HG02885 (cell line): Measurements from ENCODE around the gene EVA1C.
"Not testable (repeated sequence)": the region's sequence is repeated elsewhere in the genome, so short reads cannot be mapped to it uniquely, and the experiment has no call there.

Experiments
- ATAC-seq: cut with Tn5 transposase; IDR thresholded peaks from one replicate; pipeline ENCODE4 v1.9.1; 2021; ENCODE audit warnings: mild to moderate bottlenecking; ENCODE audit not compliant: unreplicated experiment, poor library complexity

EVA1C gene

GRCh38 chr21:32412162-32413014 is at the start of gene EVA1C:
EVA1C (plus strand) TSS chr21:32412706; CDS start chr21:32412854, 148 bp downstream.
- no peak for ATAC-seq

DNA sequence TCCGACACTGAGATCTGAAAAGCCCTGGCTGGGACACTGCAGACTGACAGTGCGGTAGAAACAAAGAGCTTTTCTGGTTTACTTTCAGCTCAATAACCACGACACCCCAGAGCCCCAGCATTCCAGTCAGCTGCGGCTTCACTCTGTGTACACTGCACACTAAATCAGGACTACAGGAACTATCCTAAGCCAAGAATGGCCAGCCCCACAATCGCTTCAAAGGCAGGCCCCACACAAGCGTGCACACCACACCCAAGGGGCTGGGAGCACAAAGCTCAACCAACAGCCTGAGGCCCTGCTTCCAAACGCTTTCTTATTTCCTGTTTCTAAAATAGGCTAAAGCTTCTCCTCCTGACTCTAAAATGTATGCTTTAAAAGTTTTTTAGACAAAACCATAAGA is 48.1 kb upstream of the EVA1C start:
- no peak for ATAC-seq

GRCh38 chr21:32364796-32365195 is 47.7 kb upstream of the EVA1C start:
- ATAC-seq: no peak

GRCh38 chr21:32366191-32366590 is 46.3 kb upstream of the EVA1C start:
- ATAC-seq: no peak

- ATAC-seq: no peak
Measured at GRCh38 chr21:32367158-32367557, 45.3 kb upstream of the EVA1C start.

DNA sequence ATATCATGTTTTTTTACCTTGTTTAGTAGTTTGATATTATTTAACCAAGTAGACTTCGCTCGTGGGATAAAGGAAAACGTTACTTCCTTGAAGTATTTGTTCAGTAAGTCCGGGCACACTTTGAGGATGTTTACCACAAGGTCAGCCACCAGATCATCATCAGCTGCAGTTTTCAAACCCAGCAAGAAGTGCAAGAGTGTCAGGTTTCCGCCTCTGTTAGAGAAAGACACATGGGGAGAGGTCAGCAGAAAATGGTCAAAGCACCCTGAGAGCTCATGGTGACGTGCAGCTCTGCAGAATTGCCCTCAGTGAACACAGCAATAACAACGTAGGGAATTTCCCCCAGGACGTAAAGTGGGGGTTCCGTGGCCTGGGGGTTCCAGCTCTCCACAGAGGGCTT is 44.1 kb upstream of the EVA1C start:
- no peak for ATAC-seq

DNA sequence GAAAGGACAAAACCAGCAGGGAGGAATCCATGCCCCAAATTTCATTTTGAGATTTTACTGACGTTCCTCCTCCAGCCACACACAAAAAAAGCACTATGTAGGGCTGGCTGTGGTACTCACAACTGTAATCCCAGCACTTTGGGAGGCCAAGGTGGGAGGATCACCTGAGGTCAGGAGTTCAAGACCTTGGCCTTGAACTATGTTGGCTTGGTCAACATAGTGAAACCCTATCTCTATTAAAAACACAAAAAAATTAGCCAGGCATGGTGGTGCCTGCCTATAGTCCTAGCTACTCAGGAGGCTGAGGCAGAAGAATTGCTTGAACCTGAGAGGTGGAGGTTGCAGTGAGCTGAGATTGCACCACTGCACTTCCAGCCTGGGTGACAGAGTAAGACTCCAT is 43.5 kb upstream of the EVA1C start:
- ATAC-seq: not testable (repeated sequence)

GRCh38 chr21:32370998-32371766 is 41.3 kb upstream of the EVA1C start:
- ATAC-seq: no peak

DNA sequence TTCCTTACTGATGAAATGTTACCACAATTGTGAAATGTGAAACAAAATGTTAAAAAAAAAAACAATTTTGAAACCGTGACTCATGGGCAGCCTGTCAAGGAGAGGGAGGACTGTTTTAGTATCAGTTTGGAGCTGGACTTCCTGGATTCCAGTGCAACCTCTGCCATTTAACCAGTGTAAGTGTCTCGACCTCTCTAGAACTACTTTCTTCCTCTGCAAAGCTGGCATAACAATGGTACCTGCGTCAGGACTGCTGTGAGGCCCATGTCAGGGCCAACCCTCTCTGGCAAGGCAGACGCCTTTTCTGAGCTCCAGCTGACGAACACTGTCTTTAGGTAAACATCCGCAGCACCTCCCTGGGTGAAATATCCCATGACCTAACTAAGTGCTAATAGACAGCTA is 40.6 kb upstream of the EVA1C start:
- no peak for ATAC-seq

DNA sequence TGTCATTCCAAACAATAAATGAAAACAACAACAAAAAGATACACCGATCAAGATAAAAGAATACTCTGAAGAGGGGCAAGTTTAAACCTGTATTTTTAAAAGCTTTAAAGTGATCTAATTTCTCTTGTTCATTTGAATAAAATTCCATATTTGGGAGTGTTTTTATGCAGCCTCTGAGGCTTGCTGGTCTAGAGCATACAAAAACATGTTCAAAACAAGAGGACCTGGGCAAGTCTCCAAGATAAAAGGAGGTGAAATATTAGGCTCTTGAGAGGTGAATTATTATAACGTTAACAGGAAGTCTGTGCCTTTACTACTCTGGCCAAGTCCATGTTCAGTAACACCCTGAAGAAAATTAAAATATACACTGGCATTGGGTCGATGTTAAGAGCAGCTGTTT is 39.8 kb upstream of the EVA1C start:
- no peak for ATAC-seq

GRCh38 chr21:32377506-32377905 is 35.0 kb upstream of the EVA1C start:
- no peak for ATAC-seq

DNA sequence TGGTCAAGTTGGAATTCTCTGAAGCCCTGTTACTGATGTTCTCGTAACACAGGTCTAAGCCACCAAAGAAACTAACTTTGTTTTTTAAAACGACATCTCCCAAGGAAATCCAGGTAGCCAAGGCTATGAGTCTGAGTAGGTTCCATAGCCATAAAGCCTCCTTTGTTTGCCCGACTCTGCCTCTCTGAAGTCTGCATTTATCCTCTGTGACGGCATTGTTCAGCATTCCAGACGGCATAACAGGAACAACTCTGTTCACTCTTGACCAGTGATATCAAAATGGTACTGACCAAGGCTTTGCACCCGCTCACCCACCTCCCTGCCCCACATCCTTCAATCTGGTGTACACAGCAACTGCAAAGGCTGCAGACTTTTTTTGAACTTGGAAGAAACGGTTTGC is 34.5 kb upstream of the EVA1C start:
- ATAC-seq: no peak

DNA sequence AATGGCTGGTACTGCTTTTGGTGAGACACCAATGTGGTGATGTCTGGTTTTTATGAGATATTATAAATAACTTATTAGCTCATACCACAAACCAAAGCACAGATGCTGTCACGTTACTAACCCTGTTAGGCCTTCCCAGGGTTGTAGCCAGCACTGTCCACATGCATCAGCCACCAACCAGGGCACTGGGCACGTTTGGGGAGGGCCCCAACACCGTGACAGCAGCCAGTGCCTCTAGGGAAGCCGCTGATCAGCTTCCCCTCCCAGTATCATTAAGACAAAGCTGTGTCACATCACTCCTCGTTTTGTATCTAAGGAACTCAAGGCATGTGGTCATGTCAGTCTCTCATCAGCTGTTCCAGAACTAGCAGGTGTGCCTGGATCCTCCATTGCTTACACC is 33.5 kb upstream of the EVA1C start:
- no peak for ATAC-seq

DNA sequence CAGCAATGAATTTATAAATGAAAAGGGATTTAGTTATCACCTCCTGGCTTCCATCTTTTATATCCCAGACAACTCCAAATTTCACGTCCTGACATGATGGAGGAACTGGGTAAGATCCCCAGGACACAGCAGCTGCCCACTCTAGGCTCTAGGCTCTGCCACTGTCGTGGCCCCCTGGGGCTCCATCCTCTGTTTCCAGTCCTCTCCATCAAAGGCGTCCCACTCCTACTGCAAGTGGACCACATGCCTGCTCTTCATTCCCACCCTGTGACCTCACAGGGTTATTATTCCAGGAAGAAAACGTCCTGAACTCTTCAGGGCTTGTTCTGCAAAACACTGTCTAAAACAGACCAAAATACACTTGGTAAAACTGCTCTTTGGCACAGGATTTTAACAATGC is 31.6 kb upstream of the EVA1C start:
- no peak for ATAC-seq

DNA sequence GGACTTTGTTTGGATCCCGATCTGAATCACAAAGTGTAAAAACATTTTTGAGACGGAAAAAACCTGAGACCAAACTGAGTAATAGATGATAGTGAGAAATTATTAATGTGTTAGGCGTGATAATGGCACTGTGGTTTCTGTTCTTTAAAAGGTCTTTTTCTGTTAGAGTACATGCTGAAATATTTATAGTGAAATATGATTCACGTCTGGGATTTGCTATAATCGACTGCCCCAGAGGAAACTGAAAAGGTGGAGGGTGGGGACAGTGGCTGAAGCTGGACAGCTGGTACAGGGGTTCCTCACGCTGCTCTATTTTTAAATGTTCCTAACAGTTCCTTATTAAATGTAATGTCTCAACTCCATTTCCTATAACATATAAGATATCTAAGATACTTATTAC is 30.9 kb upstream of the EVA1C start:
- ATAC-seq: no peak

DNA sequence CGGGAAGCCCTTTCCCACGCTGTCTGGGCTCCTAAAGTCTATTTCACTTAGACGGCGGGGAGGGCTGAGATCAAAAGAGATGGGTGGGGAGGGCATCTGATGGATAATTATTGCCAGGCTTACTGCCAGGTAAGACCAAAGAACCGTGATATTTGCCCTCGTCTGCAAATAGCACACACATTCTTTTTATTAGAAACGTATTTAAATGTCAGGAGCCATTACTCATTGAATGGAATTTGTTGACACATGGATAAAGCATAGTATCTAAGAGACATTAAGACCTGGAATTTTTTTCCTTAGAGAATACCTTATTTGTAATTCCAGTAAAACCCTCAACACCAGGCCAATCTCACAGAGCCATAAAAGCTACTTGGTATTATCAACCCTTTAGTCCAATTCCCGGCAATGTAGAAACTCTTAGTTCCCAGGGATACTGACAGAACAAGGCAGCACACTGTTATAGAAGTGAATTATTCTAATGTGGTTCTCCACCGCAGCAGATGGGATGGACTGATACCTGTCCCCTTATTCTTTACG is 30.3 kb upstream of the EVA1C start:
- no peak for ATAC-seq

DNA sequence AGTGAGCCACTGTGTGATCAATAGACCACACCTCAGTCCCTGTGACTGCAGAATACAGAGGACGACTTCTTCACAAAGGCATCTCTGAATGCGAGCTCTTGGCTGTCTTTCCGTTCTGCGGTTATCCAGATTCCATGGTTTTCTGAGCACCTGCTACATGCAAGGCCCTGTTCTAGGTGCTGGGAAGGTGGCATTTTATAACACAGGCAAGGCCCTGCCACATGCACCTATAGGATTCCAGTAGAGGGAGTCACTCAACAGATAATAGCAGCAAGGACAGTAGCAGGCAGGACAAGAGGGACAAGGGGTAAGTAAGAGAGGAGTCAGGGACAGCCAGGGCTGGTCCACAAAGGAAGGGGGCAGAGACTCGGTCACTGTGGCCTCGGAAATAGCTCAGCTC is 28.7 kb upstream of the EVA1C start:
- no peak for ATAC-seq

- ATAC-seq: no peak
Measured at GRCh38 chr21:32386195-32386870, 26.2 kb upstream of the EVA1C start.

DNA sequence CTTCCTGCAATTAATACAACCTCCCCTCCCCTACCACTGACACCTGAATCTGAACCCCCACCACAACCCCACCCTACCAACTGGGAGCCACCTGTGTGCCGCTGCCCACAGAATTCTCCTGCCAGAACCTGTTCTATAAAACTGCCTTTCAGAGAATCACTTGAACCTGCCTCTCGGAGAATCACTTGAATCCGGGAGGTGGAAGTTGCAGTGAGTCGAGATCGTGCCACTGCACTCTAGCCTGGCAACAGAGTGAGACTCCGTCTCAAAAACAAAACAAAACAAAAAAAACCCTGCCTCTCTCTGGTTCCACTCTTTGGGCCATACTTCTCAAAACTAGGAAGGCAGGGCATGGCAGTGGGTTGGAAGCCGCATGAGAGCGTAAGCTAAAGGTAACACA is 25.4 kb upstream of the EVA1C start:
- no peak for ATAC-seq

DNA sequence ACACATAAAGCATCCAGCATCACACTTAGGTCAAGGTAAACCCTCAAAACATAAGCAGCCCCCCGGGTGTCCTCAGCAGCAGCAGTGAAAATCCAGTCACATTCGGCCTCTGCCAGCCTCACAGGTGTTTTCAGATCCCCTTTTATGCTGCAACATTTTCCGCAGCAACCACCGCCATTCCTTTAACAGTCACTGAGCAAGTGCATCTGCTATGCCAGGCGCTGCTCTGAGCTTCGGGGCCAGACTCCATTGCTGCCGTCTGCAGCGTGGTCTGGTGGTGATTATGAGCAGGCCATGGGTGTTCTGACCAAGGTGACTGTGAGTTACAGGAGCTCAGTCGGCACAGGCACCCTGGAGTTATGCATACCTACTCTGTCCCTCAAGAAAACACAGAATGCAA is 24.2 kb upstream of the EVA1C start:
- no peak for ATAC-seq
